Caco-2 (cell line): Measurements from ENCODE around the gene RBPMS2. TPM values are rescaled to one million over a fixed set of nuclear protein-coding genes. Genes with fewer than 3 reads are reported as not detected.
"Not testable (repeated sequence)": the region's sequence is repeated elsewhere in the genome, so short reads cannot be mapped to it uniquely, and the experiment has no call there.

Source experiments
- BruUV-seq: library from RNA; stranded (reverse); fragments of 400-500 nt; replicated peaks from 2 replicates; lab custom pipeline; 2021; lab: Mats Ljungman, UMichigan
- CTCF ChIA-PET: fragments of 300-600 bp; sonication (Branson Sonifier 250); formaldehyde crosslinking; loops from one replicate; lab custom pipeline; 2022; ENCODE audit warnings: antibody characterized with exemption; lab: Charles Lee
- POLR2A ChIA-PET: fragments of 300-600 bp; sonication (Branson Sonifier 250); formaldehyde crosslinking; loops from one replicate; lab custom pipeline; 2022; ENCODE audit warnings: antibody characterized with exemption; lab: Charles Lee
- DNase-seq, 2 experiments: peaks; one replicate each; pipeline versions ENCODE4 v3.0.0 to v3.0.0-alpha.2; 2020 to 2022
- H3K27me3 ChIP-seq: replicated peaks from 2 replicates; pipeline ENCODE4 v1.6.0; 2011; ENCODE audit warnings: low read length; ENCODE audit not compliant: control insufficient read depth, insufficient read depth
- H3K36me3 ChIP-seq: 2 replicates; pipeline ENCODE4 v1.5.1; 2011; ENCODE audit warnings: low read length; ENCODE audit not compliant: control insufficient read depth, insufficient read depth
- H3K4me1 ChIP-seq: fragments of 250-450 bp; sonication (Bioruptor Pico); 2 replicates; pipeline ENCODE4 v1.5.1; 2020; ENCODE audit warnings: mild to moderate bottlenecking
- H3K4me3 ChIP-seq: 2 replicates; pipeline ENCODE4 v1.5.1; 2011; ENCODE audit warnings: low read depth, mild to moderate bottlenecking, control low read depth, low read length
- H3K9me3 ChIP-seq: fragments of 250-450 bp; sonication (Bioruptor Pico); 2 replicates; pipeline ENCODE4 v1.5.1; 2020; ENCODE audit warnings: mild to moderate bottlenecking, moderate library complexity
- H3K27ac Mint-ChIP-seq: one replicate; pipeline ENCODE4 v1.8.0; 2022; ENCODE audit warnings: mixed read lengths; ENCODE audit not compliant: unreplicated experiment
- H3K27me3 Mint-ChIP-seq: one replicate; pipeline ENCODE4 v1.8.0; 2022; ENCODE audit warnings: mixed read lengths; ENCODE audit not compliant: insufficient read depth, unreplicated experiment
- H3K36me3 Mint-ChIP-seq: one replicate; pipeline ENCODE4 v1.8.0; 2022; ENCODE audit warnings: mild to moderate bottlenecking, mixed read lengths; ENCODE audit not compliant: insufficient read depth, unreplicated experiment
- H3K4me1 Mint-ChIP-seq: one replicate; pipeline ENCODE4 v1.8.0; 2022; ENCODE audit warnings: low read depth, mixed read lengths; ENCODE audit not compliant: unreplicated experiment
- H3K4me3 Mint-ChIP-seq: one replicate; pipeline ENCODE4 v1.8.0; 2022; ENCODE audit warnings: mild to moderate bottlenecking, moderate library complexity, mixed read lengths; ENCODE audit not compliant: unreplicated experiment
- H3K9me3 Mint-ChIP-seq: one replicate; pipeline ENCODE4 v1.8.0; 2022; ENCODE audit warnings: mixed read lengths; ENCODE audit not compliant: unreplicated experiment
- CTCF ChIP-seq, 2 experiments: fragments of 200-600 bp in 1 of 2; IDR thresholded peaks; 1 replicate in 1 of 2; 2 replicates in 1 of 2; pipeline versions ENCODE4 v1.5.1 to v1.8.0; 2011 to 2022; ENCODE audit warnings: antibody characterized with exemption in 1 of 2, control low read depth in 1 of 2, inconsistent platforms in 1 of 2, low read depth in 1 of 2, low read length in 1 of 2, mild to moderate bottlenecking in 1 of 2, moderate library complexity in 1 of 2; ENCODE audit not compliant: insufficient read depth in 1 of 2, severe bottlenecking in 1 of 2, unreplicated experiment in 1 of 2
- intact Hi-C: fragments of 100-400 bp; cut with micrococcal nuclease; formaldehyde crosslinking; loops from one replicate; pipeline ENCODE4 v1.10.0; 2022; ENCODE audit not compliant: unreplicated experiment
- total RNA-seq: library from RNA; stranded (reverse); gene quantifications from 2 replicates; pipeline ENCODE4 v1.2.3, GENCODE V29; 2022

Gene RBPMS2
- total RNA-seq, 1 experiment from 2014 or later = 9.3 TPM

GRCh38 chr15:64800476-64800875, 25.1 kb upstream of the RBPMS2 start:
- intact Hi-C loops = no loop called here
- CTCF ChIA-PET = interaction anchor here (0.6 to 1.1 kb wide), 3 partner anchors 9 to 94 kb away, joined by 3 to 5 read pairs (median 4); no protein-coding TSS in a partner anchor
- Mint-ChIP-seq H3K4me3 (no peak overlapping the region), H3K4me1 (no peaks in the 10 kb centered on the region), H3K27me3 (no peaks in the 10 kb centered on the region), H3K9me3 (no peaks in the 10 kb centered on the region), H3K36me3 (no peaks in the 10 kb centered on the region), H3K27ac (no peak overlapping the region)
- H3K4me1 ChIP-seq = no peaks in the 10 kb centered on the region
- no peak for DNase-seq
- no TSS peak for BruUV-seq
- no peaks in the 10 kb centered on the region for H3K9me3 ChIP-seq
- no peaks in the 10 kb centered on the region for H3K36me3 ChIP-seq
- H3K27me3 ChIP-seq = no peaks in the 10 kb centered on the region
- no peak overlapping the region for H3K4me3 ChIP-seq
- POLR2A ChIA-PET = no interaction called here
- TF ChIP-seq CTCF (IDR thresholded peaks at IDR 0.05; ENCODE audit: insufficient read depth in 1 of 2, low read depth in 1 of 2, low read length in 1 of 2, severe bottlenecking in 1 of 2, unreplicated experiment in 1 of 2) = no peak

GRCh38 chr15:64798905-64799304, 23.5 kb upstream of the RBPMS2 start:
- H3K4me3 Mint-ChIP-seq, POLR2A ChIA-PET, H3K36me3 Mint-ChIP-seq, H3K9me3 Mint-ChIP-seq, H3K4me1 ChIP-seq, DNase-seq, H3K27ac Mint-ChIP-seq, CTCF ChIA-PET, H3K27me3 Mint-ChIP-seq, H3K4me1 Mint-ChIP-seq, H3K4me3 ChIP-seq, H3K27me3 ChIP-seq, BruUV-seq, H3K9me3 ChIP-seq, H3K36me3 ChIP-seq, intact Hi-C loops: not testable (repeated sequence)

- H3K36me3 ChIP-seq, intact Hi-C loops, H3K9me3 ChIP-seq, DNase-seq, H3K9me3 Mint-ChIP-seq, H3K4me1 ChIP-seq, CTCF ChIA-PET, H3K27me3 ChIP-seq, H3K27ac Mint-ChIP-seq, H3K4me3 Mint-ChIP-seq, H3K27me3 Mint-ChIP-seq, H3K36me3 Mint-ChIP-seq, H3K4me3 ChIP-seq, POLR2A ChIA-PET, BruUV-seq, H3K4me1 Mint-ChIP-seq: not testable (repeated sequence)
Observed at GRCh38 chr15:64795921-64796320, 20.5 kb upstream of the RBPMS2 start.

GRCh38 chr15:64795299-64795698, 19.9 kb upstream of the RBPMS2 start:
- POLR2A ChIA-PET, DNase-seq, H3K9me3 Mint-ChIP-seq, BruUV-seq, H3K27ac Mint-ChIP-seq, H3K27me3 Mint-ChIP-seq, H3K36me3 Mint-ChIP-seq, H3K4me1 Mint-ChIP-seq, H3K4me1 ChIP-seq, intact Hi-C loops, H3K36me3 ChIP-seq, H3K27me3 ChIP-seq, CTCF ChIA-PET, H3K4me3 ChIP-seq, H3K9me3 ChIP-seq, H3K4me3 Mint-ChIP-seq: not testable (repeated sequence)
